ENCODE data around the gene SHROOM2. TPM values are rescaled to one million over a fixed set of nuclear protein-coding genes. Genes with fewer than 3 reads are reported as not detected.

Gene SHROOM2
- total RNA-seq, 5 donors from 2014 or later (not counting 1 experiment from before 2014, with no cell fraction given) = 0.03 to 0.06 TPM; not detected in 3

DNA sequence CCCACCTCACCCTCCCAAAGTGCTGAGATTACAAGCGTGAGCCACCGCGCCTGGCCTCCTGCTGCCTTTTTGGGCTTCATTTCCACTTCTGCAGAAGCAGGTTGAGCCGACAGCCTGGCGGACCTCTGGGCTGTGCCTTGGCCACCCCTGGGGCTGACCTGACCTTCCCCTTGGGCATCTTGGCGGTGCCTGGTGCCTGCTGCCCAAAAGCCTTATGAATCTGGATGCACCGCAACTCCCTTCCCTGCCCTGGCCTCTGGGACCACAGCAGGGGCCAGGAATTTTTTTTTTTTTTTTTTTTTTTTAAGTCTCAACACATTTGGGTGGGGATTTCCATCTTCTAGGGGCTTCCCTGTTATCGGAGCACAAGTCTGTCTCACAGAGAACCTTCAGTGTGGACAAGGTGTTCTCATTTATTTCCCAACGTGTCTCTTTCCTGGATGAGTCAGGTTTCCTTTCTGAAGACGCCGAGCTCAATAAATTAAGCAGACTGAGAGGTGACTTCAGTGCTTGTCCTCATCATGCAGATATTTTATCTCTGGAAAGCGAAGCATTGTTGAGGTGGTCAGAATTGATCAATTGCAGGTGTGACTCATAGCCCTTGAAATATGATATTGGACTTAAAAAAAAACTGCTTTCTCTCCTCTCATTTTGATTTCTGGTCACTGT, 79.7 kb downstream of the SHROOM2 start:
- H3K4me1 ChIP-seq (ENCODE audit: control insufficient read depth in 1 of 2, extremely low read depth in 1 of 2, insufficient read depth in 2 of 2, low read length in 2 of 2) = no peaks in the 10 kb centered on the region
- WGBS (ENCODE audit: insufficient coverage) = 88% methylated on average over 5 of the region's 12 CpGs
- ChIA-PET CTCF (no interaction called here), POLR2A (no interaction called here)
- no peak overlapping the region for H3K4me3 ChIP-seq (ENCODE audit: control insufficient read depth in 1 of 2, extremely low read depth in 1 of 2, low read length in 1 of 2)
- no peaks in the 10 kb centered on the region for H3K9me3 ChIP-seq
- H3K27me3 ChIP-seq (replicated peaks in 1 of 2; ENCODE audit: control insufficient read depth in 2 of 2, extremely low read depth in 1 of 2, insufficient read depth in 2 of 2, low read length in 1 of 2) = peaks cover 0 to 6% of the 10 kb centered on the region in 2 experiments
- no peak overlapping the region for H3K4me3 Mint-ChIP-seq
- no peaks in the 10 kb centered on the region for H3K36me3 Mint-ChIP-seq
- DNase-seq (no peak), ATAC-seq (replicated peaks in 1 of 4) (no peak)
- no peak overlapping the region for H3K27ac Mint-ChIP-seq
- H3K27ac ChIP-seq (ENCODE audit: low read length) = no peak overlapping the region
- no peaks in the 10 kb centered on the region for H3K36me3 ChIP-seq (ENCODE audit: control insufficient read depth in 2 of 2, extremely low read depth in 1 of 2, insufficient read depth in 1 of 2, low read length in 1 of 2)
- H3K4me1 Mint-ChIP-seq = peaks cover 0 to 4% (median 0%) of the 10 kb centered on the region in 3 donors
- H3K9me3 Mint-ChIP-seq = no peaks in the 10 kb centered on the region
- H3K27me3 Mint-ChIP-seq = peaks cover 26 to 31% of the 10 kb centered on the region in 2 donors

GRCh38 chrX:9866633-9867032, 80.4 kb downstream of the SHROOM2 start:
- no peaks in the 10 kb centered on the region for H3K9me3 ChIP-seq
- no peak overlapping the region for H3K27ac ChIP-seq (ENCODE audit: low read length)
- H3K4me1 ChIP-seq (ENCODE audit: control insufficient read depth in 1 of 2, extremely low read depth in 1 of 2, insufficient read depth in 2 of 2, low read length in 2 of 2) = no peaks in the 10 kb centered on the region
- ChIA-PET CTCF (no interaction called here), POLR2A (no interaction called here)
- peaks cover 0 to 4% (median 0%) of the 10 kb centered on the region in 3 donors for H3K4me1 Mint-ChIP-seq
- no peaks in the 10 kb centered on the region for H3K36me3 ChIP-seq (ENCODE audit: control insufficient read depth in 2 of 2, extremely low read depth in 1 of 2, insufficient read depth in 1 of 2, low read length in 1 of 2)
- H3K4me3 Mint-ChIP-seq = no peak overlapping the region
- DNase-seq (no peak), ATAC-seq (replicated peaks in 1 of 4) (no peak)
- no peak overlapping the region for H3K27ac Mint-ChIP-seq
- H3K9me3 Mint-ChIP-seq = no peaks in the 10 kb centered on the region
- H3K27me3 Mint-ChIP-seq = peaks cover 20 to 25% of the 10 kb centered on the region in 2 donors
- no peak overlapping the region for H3K4me3 ChIP-seq (ENCODE audit: control insufficient read depth in 1 of 2, extremely low read depth in 1 of 2, low read length in 1 of 2)
- H3K27me3 ChIP-seq (replicated peaks in 1 of 2; ENCODE audit: control insufficient read depth in 2 of 2, extremely low read depth in 1 of 2, insufficient read depth in 2 of 2, low read length in 1 of 2) = peaks cover 0 to 9% of the 10 kb centered on the region in 2 experiments
- no peaks in the 10 kb centered on the region for H3K36me3 Mint-ChIP-seq
- WGBS (ENCODE audit: insufficient coverage) = no CpG with 5 or more reads among the region's 13 CpGs

GRCh38 chrX:9867226-9867625, 81.0 kb downstream of the SHROOM2 start:
- ChIA-PET CTCF (no interaction called here), POLR2A (no interaction called here)
- Histone ChIP-seq H3K4me3 (ENCODE audit: control insufficient read depth in 1 of 2, extremely low read depth in 1 of 2, low read length in 1 of 2) (no peak overlapping the region), H3K4me1 (ENCODE audit: control insufficient read depth in 1 of 2, extremely low read depth in 1 of 2, insufficient read depth in 2 of 2, low read length in 2 of 2) (no peaks in the 10 kb centered on the region), H3K36me3 (ENCODE audit: control insufficient read depth in 2 of 2, extremely low read depth in 1 of 2, insufficient read depth in 1 of 2, low read length in 1 of 2) (no peaks in the 10 kb centered on the region), H3K27me3 (replicated peaks in 1 of 2; ENCODE audit: control insufficient read depth in 2 of 2, extremely low read depth in 1 of 2, insufficient read depth in 2 of 2, low read length in 1 of 2) (peaks cover 0 to 9% of the 10 kb centered on the region in 2 experiments), H3K9me3 (no peaks in the 10 kb centered on the region), H3K27ac (ENCODE audit: low read length) (no peak overlapping the region)
- DNase-seq (no peak), ATAC-seq (replicated peaks in 1 of 4) (no peak)
- Mint-ChIP-seq H3K9me3 (no peaks in the 10 kb centered on the region), H3K36me3 (no peaks in the 10 kb centered on the region), H3K27me3 (peaks cover 18 to 20% of the 10 kb centered on the region in 2 donors), H3K4me1 (peaks cover 0 to 4% (median 0%) of the 10 kb centered on the region in 3 donors), H3K27ac (no peak overlapping the region), H3K4me3 (no peak overlapping the region)
- no CpG with 5 or more reads among the region's 9 CpGs for WGBS (ENCODE audit: insufficient coverage)

DNA sequence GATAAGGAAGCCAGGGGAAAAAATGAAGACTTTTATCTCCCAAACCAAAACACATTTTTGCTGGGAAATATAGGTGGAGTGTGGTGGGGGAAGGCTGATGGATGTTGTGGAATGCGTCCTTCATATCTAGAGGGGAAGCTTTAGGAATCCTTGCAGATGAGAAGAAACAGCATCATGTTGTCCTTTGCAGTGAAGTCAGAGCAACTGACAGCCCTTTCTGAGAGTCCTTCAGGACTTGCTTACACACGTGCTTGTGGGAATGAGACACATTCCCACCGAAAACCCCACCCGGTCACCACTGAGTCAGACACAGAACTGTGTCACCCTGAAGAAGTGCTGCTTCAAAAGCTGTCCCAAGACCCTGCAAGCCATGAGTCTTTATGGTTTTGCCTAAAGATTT, 81.5 kb downstream of the SHROOM2 start:
- H3K4me3 Mint-ChIP-seq = no peak overlapping the region
- ATAC-seq (replicated peaks in 1 of 4) = no peak
- H3K27me3 Mint-ChIP-seq = peaks cover 18 to 22% of the 10 kb centered on the region in 2 donors
- no peak overlapping the region for H3K27ac ChIP-seq (ENCODE audit: low read length)
- no peaks in the 10 kb centered on the region for H3K36me3 Mint-ChIP-seq
- POLR2A ChIA-PET = no interaction called here
- no peaks in the 10 kb centered on the region for H3K4me1 ChIP-seq (ENCODE audit: control insufficient read depth in 1 of 2, extremely low read depth in 1 of 2, insufficient read depth in 2 of 2, low read length in 2 of 2)
- no peaks in the 10 kb centered on the region for H3K9me3 ChIP-seq
- H3K27ac Mint-ChIP-seq = no peak overlapping the region
- no peaks in the 10 kb centered on the region for H3K9me3 Mint-ChIP-seq
- H3K4me1 Mint-ChIP-seq = peaks cover 0 to 4% (median 0%) of the 10 kb centered on the region in 3 donors
- H3K36me3 ChIP-seq (ENCODE audit: control insufficient read depth in 2 of 2, extremely low read depth in 1 of 2, insufficient read depth in 1 of 2, low read length in 1 of 2) = no peaks in the 10 kb centered on the region
- no peak for DNase-seq
- H3K4me3 ChIP-seq (ENCODE audit: control insufficient read depth in 1 of 2, extremely low read depth in 1 of 2, low read length in 1 of 2) = no peak overlapping the region
- H3K27me3 ChIP-seq (replicated peaks in 1 of 2; ENCODE audit: control insufficient read depth in 2 of 2, extremely low read depth in 1 of 2, insufficient read depth in 2 of 2, low read length in 1 of 2) = peaks cover 0 to 9% of the 10 kb centered on the region in 2 experiments
- CTCF ChIA-PET = no interaction called here
- no CpG with 5 or more reads among the region's 4 CpGs for WGBS (ENCODE audit: insufficient coverage)

GRCh38 chrX:9871701-9872268, 85.6 kb downstream of the SHROOM2 start:
- Mint-ChIP-seq H3K27me3 (peaks cover 16 to 23% of the 10 kb centered on the region in 2 donors), H3K9me3 (no peaks in the 10 kb centered on the region), H3K36me3 (no peaks in the 10 kb centered on the region), H3K4me1 (peaks cover 8 to 20% (median 9%) of the 10 kb centered on the region in 3 donors), H3K27ac (no peak overlapping the region), H3K4me3 (no peak overlapping the region)
- ATAC-seq (replicated peaks in 1 of 4) (no peak), DNase-seq (no peak)
- CTCF ChIA-PET = no interaction called here
- Histone ChIP-seq H3K4me1 (ENCODE audit: control insufficient read depth in 1 of 2, extremely low read depth in 1 of 2, insufficient read depth in 2 of 2, low read length in 2 of 2) (peaks cover 0 to 13% of the 10 kb centered on the region in 2 experiments), H3K27ac (ENCODE audit: low read length) (no peak overlapping the region), H3K36me3 (ENCODE audit: control insufficient read depth in 2 of 2, extremely low read depth in 1 of 2, insufficient read depth in 1 of 2, low read length in 1 of 2) (no peaks in the 10 kb centered on the region), H3K27me3 (replicated peaks in 1 of 2; ENCODE audit: control insufficient read depth in 2 of 2, extremely low read depth in 1 of 2, insufficient read depth in 2 of 2, low read length in 1 of 2) (peaks cover 0 to 10% of the 10 kb centered on the region in 2 experiments), H3K4me3 (ENCODE audit: control insufficient read depth in 1 of 2, extremely low read depth in 1 of 2, low read length in 1 of 2) (no peak overlapping the region), H3K9me3 (no peaks in the 10 kb centered on the region)
- 100% methylated on average over 1 of the region's 1 CpG for WGBS (ENCODE audit: insufficient coverage)
- POLR2A ChIA-PET = no interaction called here

DNA sequence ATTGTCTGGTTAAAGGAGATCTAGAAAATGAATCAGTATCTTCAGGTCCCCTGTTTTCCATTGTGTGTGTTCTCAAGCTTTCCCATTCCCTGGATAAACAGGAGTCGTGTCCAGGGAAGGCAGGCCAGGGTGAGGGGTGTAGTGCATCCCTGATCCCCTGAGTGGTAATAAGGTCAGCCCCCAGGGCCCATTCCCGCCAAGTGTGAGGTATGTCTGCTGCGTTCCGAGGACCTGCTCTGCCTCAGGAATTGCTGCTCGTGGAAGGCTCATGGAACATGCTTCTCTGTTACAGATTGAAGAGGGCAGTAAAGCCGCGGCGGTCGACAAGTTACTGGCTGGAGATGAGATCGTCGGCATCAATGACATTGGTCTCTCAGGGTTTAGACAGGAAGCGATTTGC, 87.1 kb downstream of the SHROOM2 start:
- Mint-ChIP-seq H3K36me3 (no peaks in the 10 kb centered on the region), H3K27me3 (peaks cover 9 to 15% of the 10 kb centered on the region in 2 donors), H3K27ac (no peak overlapping the region), H3K9me3 (no peaks in the 10 kb centered on the region), H3K4me3 (no peak overlapping the region), H3K4me1 (peaks cover 8 to 19% (median 14%) of the 10 kb centered on the region in 3 donors)
- DNase-seq (no peak), ATAC-seq (replicated peaks in 1 of 4) (no peak)
- Histone ChIP-seq H3K4me1 (ENCODE audit: control insufficient read depth in 1 of 2, extremely low read depth in 1 of 2, insufficient read depth in 2 of 2, low read length in 2 of 2) (peaks cover 0 to 14% of the 10 kb centered on the region in 2 experiments), H3K36me3 (ENCODE audit: control insufficient read depth in 2 of 2, extremely low read depth in 1 of 2, insufficient read depth in 1 of 2, low read length in 1 of 2) (no peaks in the 10 kb centered on the region), H3K9me3 (no peaks in the 10 kb centered on the region), H3K27ac (ENCODE audit: low read length) (no peak overlapping the region), H3K27me3 (replicated peaks in 1 of 2; ENCODE audit: control insufficient read depth in 2 of 2, extremely low read depth in 1 of 2, insufficient read depth in 2 of 2, low read length in 1 of 2) (peaks cover 0 to 12% of the 10 kb centered on the region in 2 experiments), H3K4me3 (ENCODE audit: control insufficient read depth in 1 of 2, extremely low read depth in 1 of 2, low read length in 1 of 2) (no peak overlapping the region)
- CTCF ChIA-PET = interaction anchor here in 1 of 2 donors (0.7 kb wide), 1 partner anchor 1509 kb away, joined by 3 read pairs; no protein-coding TSS in a partner anchor
- POLR2A ChIA-PET = no interaction called here
- WGBS (ENCODE audit: insufficient coverage) = 81% methylated on average over 5 of the region's 12 CpGs
